OCI-LY7 (cell line): ENCODE results near the gene SH3TC2.

ENCODE experiments used
- CTCF ChIP-seq: fragments of 200-600 bp; sonication (generic); conservative IDR thresholded peaks from 2 replicates; pipeline ENCODE4 v1.5.1; 2014; ENCODE audit warnings: mild to moderate bottlenecking, antibody characterized with exemption, low read length, moderate library complexity, mixed read lengths
- EZH2phosphoT487 ChIP-seq: fragments of 200-600 bp; sonication (generic); IDR thresholded peaks from 2 replicates; pipeline ENCODE4 v1.6.1; 2018; ENCODE audit warnings: low read depth, borderline replicate concordance, mild to moderate bottlenecking, mixed run types, antibody characterized with exemption, low read length, moderate library complexity, mixed read lengths

- TF ChIP-seq CTCF, result no peak
- TF ChIP-seq EZH2phosphoT487, result no peak
Observed at GRCh38 chr5:149099920-149100319, 37.1 kb upstream of the SH3TC2 start.
